OCI-LY3 (cell line): ENCODE data around the gene SACM1L.

ENCODE experiments used
- CTCF ChIP-seq: fragments of 200-600, 300-600 bp; sonication (generic); IDR thresholded peaks from 2 replicates; pipeline ENCODE4 v1.5.1; 2014; ENCODE audit warnings: antibody characterized with exemption, low read length, low read depth
- EZH2phosphoT487 ChIP-seq: fragments of 200-600 bp; shearing (Covaris generic); IDR thresholded peaks from 2 replicates; pipeline ENCODE4 v1.6.1; 2018; ENCODE audit warnings: antibody characterized with exemption, mixed run types, low read depth

- TF ChIP-seq CTCF, result no peak
- no peak for TF ChIP-seq EZH2phosphoT487
Observed at GRCh38 chr3:45737234-45737633, 48.0 kb downstream of the SACM1L start.
